Body of pancreas (tissue), 4 donors: ENCODE results near the gene ST6GAL1. TPM values are rescaled to one million over a fixed set of nuclear protein-coding genes. Genes with fewer than 3 reads are reported as not detected.

Experiments
- ATAC-seq: fragments of 150-250 bp; one replicate; pipeline ENCODE4 v1.9.1; 2016
- DNase-seq, 4 donors: peaks; one replicate each; pipeline ENCODE4 v3.0.0-alpha.2; 2019
- H3K27ac ChIP-seq, 4 donors: fragments of 200-600 bp; sonication (generic); 1 replicate in 3 of 4; 2 replicates in 1 of 4; pipeline versions ENCODE4 v1.5.1 to v1.6.1; 2016 to 2019; ENCODE audit warnings: mild to moderate bottlenecking in 1 of 4, mixed read lengths in 1 of 4, moderate library complexity in 1 of 4
- H3K27me3 ChIP-seq, 2 donors: fragments of 200-600 bp; sonication (generic); one replicate each; pipeline ENCODE4 v1.6.0; 2016; ENCODE audit warnings: mild to moderate bottlenecking in 1 of 2
- H3K36me3 ChIP-seq, 2 donors: fragments of 200-600 bp; sonication (generic); replicated peaks in 1 of 2; 2 replicates each; pipeline ENCODE4 v1.5.1; 2016; ENCODE audit warnings: low read depth in 2 of 2; ENCODE audit not compliant: insufficient read depth in 1 of 2
- H3K4me1 ChIP-seq: fragments of 200-600 bp; sonication (generic); one replicate; pipeline ENCODE4 v1.6.0; 2016
- H3K4me3 ChIP-seq, 2 donors: fragments of 200-600 bp; sonication (generic); 1 replicate in 1 of 2; 2 replicates in 1 of 2; pipeline ENCODE4 v1.5.1; 2016 to 2019
- H3K9me3 ChIP-seq, 3 donors: fragments of 200-600 bp; sonication (generic); 1 replicate in 2 of 3; 2 replicates in 1 of 3; pipeline ENCODE4 v1.5.1; 2016
- POLR2A ChIP-seq, 3 donors: fragments of 450-650 bp; IDR thresholded peaks; one replicate each; pipeline ENCODE4 v1.6.1; 2016; ENCODE audit warnings: antibody characterized with exemption in 3 of 3, mild to moderate bottlenecking in 2 of 3
- WGBS, 2 donors: methylation state at CpG; one replicate each; pipeline ENCODE4 v1.1.5; 2017; 5-methylcytosine and 5-hydroxymethylcytosine counted together
- intact Hi-C: fragments of 100-400 bp; cut with DNase I; formaldehyde crosslinking; loops from one replicate; pipeline ENCODE4 v1.15.1; 2023
- total RNA-seq, 2 donors: library from RNA; depleted of rRNA; stranded (reverse); fragments of >200 nt; gene quantifications; one replicate each; pipeline ENCODE4 v1.1.0, GENCODE V29; 2016
- TF ChIP-seq, protein P1 (sequence below), 7 experiments: fragments of 450-650 bp in 4 of 7; fragments of 200-600 bp in 3 of 7; sonication (generic) in 3 of 7; IDR thresholded peaks; one replicate each; pipeline ENCODE4 v1.5.1; 2016 to 2019; ENCODE audit warnings: antibody characterized with exemption in 7 of 7

The ST6GAL1 gene
- total RNA-seq, 2 donors from 2014 or later: 10.2 to 12.2 TPM

DNA sequence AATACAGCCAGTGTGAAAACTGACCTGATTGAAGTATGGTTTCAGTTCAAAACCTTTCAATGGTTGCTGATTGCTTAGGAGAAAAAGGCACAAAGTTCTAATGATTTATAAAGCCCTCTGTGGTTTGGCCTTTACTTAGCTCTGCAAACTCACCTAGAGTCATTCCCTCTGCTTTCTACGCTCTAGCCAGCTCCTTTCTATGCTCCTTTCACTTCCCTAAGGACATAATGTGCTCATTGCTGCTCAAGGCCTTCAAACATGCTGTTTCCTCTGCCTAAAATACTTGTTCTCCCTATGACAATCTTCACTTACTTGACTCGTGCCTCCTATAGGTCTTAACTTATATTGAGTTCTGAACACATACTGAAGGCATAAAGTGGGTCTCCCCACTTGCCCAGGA is 190.0 kb downstream of the ST6GAL1 start:
- TF ChIP-seq, protein P1, sequence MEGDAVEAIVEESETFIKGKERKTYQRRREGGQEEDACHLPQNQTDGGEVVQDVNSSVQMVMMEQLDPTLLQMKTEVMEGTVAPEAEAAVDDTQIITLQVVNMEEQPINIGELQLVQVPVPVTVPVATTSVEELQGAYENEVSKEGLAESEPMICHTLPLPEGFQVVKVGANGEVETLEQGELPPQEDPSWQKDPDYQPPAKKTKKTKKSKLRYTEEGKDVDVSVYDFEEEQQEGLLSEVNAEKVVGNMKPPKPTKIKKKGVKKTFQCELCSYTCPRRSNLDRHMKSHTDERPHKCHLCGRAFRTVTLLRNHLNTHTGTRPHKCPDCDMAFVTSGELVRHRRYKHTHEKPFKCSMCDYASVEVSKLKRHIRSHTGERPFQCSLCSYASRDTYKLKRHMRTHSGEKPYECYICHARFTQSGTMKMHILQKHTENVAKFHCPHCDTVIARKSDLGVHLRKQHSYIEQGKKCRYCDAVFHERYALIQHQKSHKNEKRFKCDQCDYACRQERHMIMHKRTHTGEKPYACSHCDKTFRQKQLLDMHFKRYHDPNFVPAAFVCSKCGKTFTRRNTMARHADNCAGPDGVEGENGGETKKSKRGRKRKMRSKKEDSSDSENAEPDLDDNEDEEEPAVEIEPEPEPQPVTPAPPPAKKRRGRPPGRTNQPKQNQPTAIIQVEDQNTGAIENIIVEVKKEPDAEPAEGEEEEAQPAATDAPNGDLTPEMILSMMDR (IDR thresholded peaks at IDR 0.05): no peak
- TF ChIP-seq POLR2A (IDR thresholded peaks at IDR 0.05): no peak
- no peaks in the 10 kb centered on the region for H3K9me3 ChIP-seq
- ATAC-seq: no peak
- no peaks in the 10 kb centered on the region for H3K36me3 ChIP-seq
- H3K4me3 ChIP-seq: no peak overlapping the region
- no peaks in the 10 kb centered on the region for H3K27me3 ChIP-seq
- intact Hi-C loops: no loop called here
- no peaks in the 10 kb centered on the region for H3K4me1 ChIP-seq
- no peak overlapping the region for H3K27ac ChIP-seq
- DNase-seq: no peak
- 64 to 71% methylated on average over 2 of the region's 2 CpGs for WGBS, 2 donors

DNA sequence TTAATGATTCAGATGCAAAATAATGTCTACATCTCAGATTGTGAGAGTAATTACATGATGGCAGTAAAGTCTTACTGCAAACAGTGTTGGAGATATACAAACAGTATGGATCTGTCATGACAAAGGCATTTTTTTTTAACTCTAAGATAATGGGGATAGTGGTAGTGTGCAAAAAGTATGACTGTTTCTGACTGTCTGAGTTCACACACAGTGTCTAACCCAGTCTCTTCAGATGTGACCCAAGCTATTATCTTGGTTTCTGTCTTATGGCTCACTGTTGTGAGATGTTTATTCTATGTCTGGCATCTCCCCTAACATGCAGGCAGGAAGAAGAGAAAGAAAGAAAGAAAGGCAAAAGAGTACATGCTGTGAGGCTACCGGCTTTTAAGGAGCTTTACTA is 191.9 kb downstream of the ST6GAL1 start:
- Histone ChIP-seq H3K9me3 (no peaks in the 10 kb centered on the region), H3K4me3 (no peak overlapping the region), H3K27me3 (no peaks in the 10 kb centered on the region), H3K36me3 (no peaks in the 10 kb centered on the region), H3K27ac (no peak overlapping the region), H3K4me1 (no peaks in the 10 kb centered on the region)
- no peak for ATAC-seq
- DNase-seq: no peak
- 74 to 86% methylated on average over 1 of the region's 1 CpG for WGBS, 2 donors
- intact Hi-C loops: no loop called here
- TF ChIP-seq POLR2A (IDR thresholded peaks at IDR 0.05): no peak
- TF ChIP-seq, protein P1 (IDR thresholded peaks at IDR 0.05): no peak

DNA sequence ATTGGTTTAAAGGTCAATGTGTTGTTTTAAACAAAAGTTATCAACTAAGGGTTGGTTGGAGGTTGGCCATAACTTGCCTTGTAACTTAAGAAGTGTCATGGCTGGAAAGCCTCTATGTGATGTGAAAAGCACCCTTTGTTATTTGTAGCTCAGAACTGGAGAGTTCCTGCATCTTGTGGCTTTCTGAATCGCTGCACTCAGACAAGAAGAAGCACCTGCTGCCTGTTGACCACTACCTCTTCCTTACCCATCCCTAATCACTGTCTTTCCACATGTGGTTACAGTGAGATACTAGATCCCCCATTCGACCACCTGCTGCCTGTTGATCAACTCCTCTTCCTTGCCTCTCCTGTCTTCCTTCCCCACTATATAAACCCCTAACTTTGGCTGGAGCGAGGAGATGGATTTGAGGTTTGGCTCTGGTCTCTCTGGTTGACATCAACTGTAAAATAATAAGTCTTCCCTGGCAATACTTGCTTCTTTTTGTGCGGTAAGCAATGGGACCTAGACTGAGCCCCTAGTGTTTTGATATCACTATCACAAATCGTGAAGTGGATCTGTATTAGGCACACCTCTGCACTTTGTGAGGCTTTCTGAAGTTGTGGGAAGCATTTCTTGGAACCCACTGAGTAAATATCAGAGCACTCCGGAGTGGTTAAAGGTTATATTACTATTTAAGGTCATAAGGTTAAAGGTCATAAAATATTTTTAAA is 195.1 kb downstream of the ST6GAL1 start:
- ATAC-seq (no peak), DNase-seq (no peak)
- no peak overlapping the region for H3K4me3 ChIP-seq
- no peaks in the 10 kb centered on the region for H3K36me3 ChIP-seq
- no peak overlapping the region for H3K27ac ChIP-seq
- intact Hi-C loops: no loop called here
- 63 to 76% methylated on average over 6 of the region's 6 CpGs for WGBS, 2 donors
- no peaks in the 10 kb centered on the region for H3K27me3 ChIP-seq
- H3K4me1 ChIP-seq: no peaks in the 10 kb centered on the region
- no peaks in the 10 kb centered on the region for H3K9me3 ChIP-seq
- no peak for TF ChIP-seq POLR2A (IDR thresholded peaks at IDR 0.05)

Other genes with a start within 250 kb of the ST6GAL1 start
- gene KNG1, start 213.2 kb upstream of the ST6GAL1 start, total RNA-seq: not detected
- gene EIF4A2, start 146.9 kb upstream of the ST6GAL1 start, total RNA-seq: 100 to 1,000 TPM; 222 to 424 TPM
- gene RFC4, start 124.0 kb upstream of the ST6GAL1 start, total RNA-seq: 10 to 100 TPM in 1 of 2 donors, 1 to 10 TPM in 1; 6.6 to 14.5 TPM
- gene ADIPOQ, start 87.8 kb upstream of the ST6GAL1 start, total RNA-seq: 100 to 1,000 TPM in 1 of 2 donors, 10 to 100 TPM in 1; 10.9 to 188 TPM
- 1 to 10 TPM in 1 of 2 donors, not detected in 1; 7.8 TPM for gene RPL39L, start 209.0 kb downstream of the ST6GAL1 start, total RNA-seq